GM23338 (cell line): ENCODE results near the gene XDH. TPM values are rescaled to one million over a fixed set of nuclear protein-coding genes. Genes with fewer than 3 reads are reported as not detected.

Experiments used
- ATAC-seq: fragments of 200-7000 bp; cut with Tn5 transposase; 3 replicates; pipeline ENCODE4 v1.9.1; 2020
- DNase-seq: peaks from one replicate; pipeline ENCODE4 v3.0.0-alpha.2; 2015; ENCODE audit warnings: low spot score
- H2AFZ ChIP-seq: fragments of 200-600 bp; sonication (generic); 2 replicates; pipeline ENCODE4 v1.8.0; 2016; ENCODE audit warnings: antibody characterized with exemption, mild to moderate bottlenecking, moderate library complexity
- H3F3A ChIP-seq: fragments of 200-600 bp; sonication (generic); replicated peaks from 2 replicates; pipeline ENCODE4 v1.8.0; 2017; ENCODE audit warnings: antibody characterized with exemption, mixed run types, low read depth
- H3K27ac ChIP-seq: fragments of 200-600 bp; sonication (generic); 2 replicates; pipeline ENCODE4 v1.6.1; 2016; ENCODE audit warnings: low read depth
- H3K27me3 ChIP-seq: fragments of 200-600 bp; sonication (generic); 2 replicates; pipeline ENCODE4 v1.8.0; 2016; ENCODE audit warnings: mild to moderate bottlenecking, mixed run types, moderate library complexity; ENCODE audit not compliant: insufficient read depth
- H3K36me3 ChIP-seq: fragments of 200-600 bp; sonication (generic); 2 replicates; pipeline ENCODE4 v1.8.0; 2016; ENCODE audit warnings: mild to moderate bottlenecking; ENCODE audit not compliant: insufficient read depth
- H3K4me1 ChIP-seq: fragments of 200-600 bp; sonication (generic); 2 replicates; pipeline ENCODE4 v1.8.0; 2016; ENCODE audit warnings: mild to moderate bottlenecking, moderate library complexity; ENCODE audit not compliant: insufficient read depth
- H3K4me2 ChIP-seq: fragments of 200-600 bp; sonication (generic); 2 replicates; pipeline ENCODE4 v1.7.1; 2017; ENCODE audit warnings: mixed run types
- H3K4me3 ChIP-seq: fragments of 200-600 bp; sonication (generic); 2 replicates; pipeline ENCODE4 v1.6.1; 2016; ENCODE audit warnings: mixed run types
- H3K79me2 ChIP-seq: fragments of 200-600 bp; sonication (generic); replicated peaks from 2 replicates; pipeline ENCODE4 v1.8.0; 2017; ENCODE audit warnings: mild to moderate bottlenecking; ENCODE audit not compliant: insufficient read depth
- H3K9me2 ChIP-seq: fragments of 200-600 bp; sonication (generic); 2 replicates; pipeline ENCODE4 v1.8.0; 2017; ENCODE audit not compliant: insufficient read depth
- H4K20me1 ChIP-seq: fragments of 200-600 bp; sonication (generic); replicated peaks from 2 replicates; pipeline ENCODE4 v1.8.0; 2017; ENCODE audit warnings: mild to moderate bottlenecking; ENCODE audit not compliant: insufficient read depth
- H3K27ac Mint-ChIP-seq: 2 replicates; pipeline ENCODE4 v1.8.0; 2020; ENCODE audit warnings: inconsistent platforms, mild to moderate bottlenecking, moderate library complexity, mixed read lengths
- H3K27me3 Mint-ChIP-seq: 3 replicates; pipeline ENCODE4 v1.8.0; 2022; ENCODE audit warnings: low read depth, mild to moderate bottlenecking, moderate library complexity, mixed read lengths, inconsistent platforms; ENCODE audit not compliant: insufficient read depth, poor library complexity
- H3K36me3 Mint-ChIP-seq: 3 replicates; pipeline ENCODE4 v1.8.0; 2021; ENCODE audit warnings: low read depth, mild to moderate bottlenecking, inconsistent platforms, moderate library complexity, mixed read lengths
- H3K4me1 Mint-ChIP-seq: 3 replicates; pipeline ENCODE4 v1.8.0; 2020; ENCODE audit warnings: mild to moderate bottlenecking, inconsistent platforms, mixed read lengths
- H3K4me3 Mint-ChIP-seq: 3 replicates; pipeline ENCODE4 v1.8.0; 2021; ENCODE audit warnings: moderate library complexity, mild to moderate bottlenecking, inconsistent platforms, mixed read lengths
- H3K9me3 Mint-ChIP-seq: 3 replicates; pipeline ENCODE4 v1.8.0; 2020; ENCODE audit warnings: moderate library complexity, mild to moderate bottlenecking, inconsistent platforms, mixed read lengths
- CREB1 ChIP-seq: fragments of 250-450 bp; sonication (Bioruptor Pico); IDR thresholded peaks from 2 replicates; pipeline ENCODE4 v1.5.0; 2020; ENCODE audit warnings: low read depth, mild to moderate bottlenecking, moderate library complexity
- EZH2 ChIP-seq: fragments of 200-600 bp; sonication (generic); IDR thresholded peaks from one replicate; pipeline ENCODE4 v1.8.0; 2017; ENCODE audit warnings: antibody characterized with exemption, mild to moderate bottlenecking, low read depth; ENCODE audit not compliant: unreplicated experiment
- JUNB ChIP-seq: IDR thresholded peaks from one replicate; pipeline ENCODE4 v1.6.1; 2016; ENCODE audit warnings: antibody characterized with exemption; ENCODE audit not compliant: unreplicated experiment
- POLR2AphosphoS5 ChIP-seq: IDR thresholded peaks from 2 replicates; pipeline ENCODE4 v1.6.1; 2016; ENCODE audit warnings: antibody characterized with exemption, low read depth
- STAT1 ChIP-seq: IDR thresholded peaks from one replicate; pipeline ENCODE4 v1.6.1; 2016; ENCODE audit warnings: antibody characterized with exemption; ENCODE audit not compliant: unreplicated experiment
- ZNF331 ChIP-seq: fragments of 250-450 bp; sonication (Bioruptor Pico); IDR thresholded peaks from 2 replicates; pipeline ENCODE4 v1.5.0; 2020; ENCODE audit warnings: low read depth, mild to moderate bottlenecking, moderate library complexity
- polyA plus RNA-seq: library from polyadenylated mRNA; unstranded; fragments of >200 nt; fragmentation: Nextera tagmentation; extraction: Ambion mirVana; gene quantifications from 2 replicates; pipeline ENCODE4 v1.2.1, GENCODE V29; 2016
- total RNA-seq: library from RNA; depleted of rRNA; stranded (reverse); fragments of >200 nt; shearing (Covaris generic); gene quantifications from 2 replicates; pipeline ENCODE4 v1.2.3, GENCODE V29; 2014
- TF ChIP-seq, protein P1 (sequence below): IDR thresholded peaks from one replicate; pipeline ENCODE4 v1.6.1; 2018; ENCODE audit warnings: antibody characterized with exemption; ENCODE audit not compliant: unreplicated experiment
- TF ChIP-seq, protein P2 (sequence below): IDR thresholded peaks from 2 replicates; pipeline ENCODE4 v1.6.1; 2016; ENCODE audit warnings: antibody characterized with exemption
- TF ChIP-seq, protein P3 (sequence below): fragments of 250-450 bp; sonication (Bioruptor Pico); IDR thresholded peaks from 2 replicates; pipeline ENCODE4 v1.5.0; 2020; ENCODE audit warnings: mild to moderate bottlenecking, moderate library complexity
- TF ChIP-seq, protein P4 (sequence below), 2 experiments: fragments of 200-600 bp in 1 of 2; sonication (generic) in 1 of 2; conservative IDR thresholded peaks; 2 replicates each; pipeline versions ENCODE4 v1.5.1 to v1.6.1; 2016 to 2017; ENCODE audit warnings: antibody characterized with exemption in 2 of 2, low read depth in 2 of 2, mild to moderate bottlenecking in 2 of 2, moderate library complexity in 1 of 2

Gene XDH
- total and polyA plus RNA-seq, 2 experiments from 2014 or later, result 0.55 to 0.87 TPM

DNA sequence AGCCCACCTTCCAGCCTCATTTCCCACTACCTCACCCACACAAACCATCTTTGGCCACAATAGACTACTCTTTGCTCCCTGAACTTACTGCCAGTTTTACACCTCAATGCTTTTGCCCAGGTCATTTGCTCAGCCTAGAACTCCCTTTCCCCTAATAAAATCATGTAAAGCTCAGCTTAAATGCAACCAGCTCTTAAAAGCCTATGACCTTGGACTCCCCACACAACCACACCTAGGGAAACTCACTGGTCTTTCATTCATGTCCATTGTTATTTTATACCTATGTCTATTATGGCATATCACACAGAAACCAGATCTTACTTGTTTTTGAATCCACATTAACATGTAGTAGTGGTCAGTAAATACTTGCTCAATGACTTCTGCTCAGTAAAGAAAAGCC, 14.5 kb upstream of the XDH start:
- H3K27ac Mint-ChIP-seq, result no peak overlapping the region
- no peak overlapping the region for H3K4me3 ChIP-seq
- no peaks in the 10 kb centered on the region for H3K36me3 ChIP-seq
- DNase-seq (no peak), ATAC-seq (no peak)
- no peaks in the 10 kb centered on the region for H3K79me2 ChIP-seq
- H3K27ac ChIP-seq, result no peak overlapping the region
- peaks cover 5% of the 10 kb centered on the region; the same call in 1 of the 2 replicates for H3K4me1 ChIP-seq
- H2AFZ ChIP-seq, result no peak overlapping the region
- H3F3A ChIP-seq, result no peaks in the 10 kb centered on the region
- H3K27me3 ChIP-seq, result no peaks in the 10 kb centered on the region
- peaks cover 4% of the 10 kb centered on the region for H3K27me3 Mint-ChIP-seq
- no peak overlapping the region for H3K4me2 ChIP-seq
- TF ChIP-seq ZNF331 (CRISPR knock-in tag), result no peak
- TF ChIP-seq POLR2AphosphoS5, result no peak
- TF ChIP-seq, protein P1, sequence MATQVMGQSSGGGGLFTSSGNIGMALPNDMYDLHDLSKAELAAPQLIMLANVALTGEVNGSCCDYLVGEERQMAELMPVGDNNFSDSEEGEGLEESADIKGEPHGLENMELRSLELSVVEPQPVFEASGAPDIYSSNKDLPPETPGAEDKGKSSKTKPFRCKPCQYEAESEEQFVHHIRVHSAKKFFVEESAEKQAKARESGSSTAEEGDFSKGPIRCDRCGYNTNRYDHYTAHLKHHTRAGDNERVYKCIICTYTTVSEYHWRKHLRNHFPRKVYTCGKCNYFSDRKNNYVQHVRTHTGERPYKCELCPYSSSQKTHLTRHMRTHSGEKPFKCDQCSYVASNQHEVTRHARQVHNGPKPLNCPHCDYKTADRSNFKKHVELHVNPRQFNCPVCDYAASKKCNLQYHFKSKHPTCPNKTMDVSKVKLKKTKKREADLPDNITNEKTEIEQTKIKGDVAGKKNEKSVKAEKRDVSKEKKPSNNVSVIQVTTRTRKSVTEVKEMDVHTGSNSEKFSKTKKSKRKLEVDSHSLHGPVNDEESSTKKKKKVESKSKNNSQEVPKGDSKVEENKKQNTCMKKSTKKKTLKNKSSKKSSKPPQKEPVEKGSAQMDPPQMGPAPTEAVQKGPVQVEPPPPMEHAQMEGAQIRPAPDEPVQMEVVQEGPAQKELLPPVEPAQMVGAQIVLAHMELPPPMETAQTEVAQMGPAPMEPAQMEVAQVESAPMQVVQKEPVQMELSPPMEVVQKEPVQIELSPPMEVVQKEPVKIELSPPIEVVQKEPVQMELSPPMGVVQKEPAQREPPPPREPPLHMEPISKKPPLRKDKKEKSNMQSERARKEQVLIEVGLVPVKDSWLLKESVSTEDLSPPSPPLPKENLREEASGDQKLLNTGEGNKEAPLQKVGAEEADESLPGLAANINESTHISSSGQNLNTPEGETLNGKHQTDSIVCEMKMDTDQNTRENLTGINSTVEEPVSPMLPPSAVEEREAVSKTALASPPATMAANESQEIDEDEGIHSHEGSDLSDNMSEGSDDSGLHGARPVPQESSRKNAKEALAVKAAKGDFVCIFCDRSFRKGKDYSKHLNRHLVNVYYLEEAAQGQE, result no peak
- TF ChIP-seq, protein P2, sequence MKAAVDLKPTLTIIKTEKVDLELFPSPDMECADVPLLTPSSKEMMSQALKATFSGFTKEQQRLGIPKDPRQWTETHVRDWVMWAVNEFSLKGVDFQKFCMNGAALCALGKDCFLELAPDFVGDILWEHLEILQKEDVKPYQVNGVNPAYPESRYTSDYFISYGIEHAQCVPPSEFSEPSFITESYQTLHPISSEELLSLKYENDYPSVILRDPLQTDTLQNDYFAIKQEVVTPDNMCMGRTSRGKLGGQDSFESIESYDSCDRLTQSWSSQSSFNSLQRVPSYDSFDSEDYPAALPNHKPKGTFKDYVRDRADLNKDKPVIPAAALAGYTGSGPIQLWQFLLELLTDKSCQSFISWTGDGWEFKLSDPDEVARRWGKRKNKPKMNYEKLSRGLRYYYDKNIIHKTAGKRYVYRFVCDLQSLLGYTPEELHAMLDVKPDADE, result no peak
- no peak for TF ChIP-seq STAT1
- TF ChIP-seq, protein P3, sequence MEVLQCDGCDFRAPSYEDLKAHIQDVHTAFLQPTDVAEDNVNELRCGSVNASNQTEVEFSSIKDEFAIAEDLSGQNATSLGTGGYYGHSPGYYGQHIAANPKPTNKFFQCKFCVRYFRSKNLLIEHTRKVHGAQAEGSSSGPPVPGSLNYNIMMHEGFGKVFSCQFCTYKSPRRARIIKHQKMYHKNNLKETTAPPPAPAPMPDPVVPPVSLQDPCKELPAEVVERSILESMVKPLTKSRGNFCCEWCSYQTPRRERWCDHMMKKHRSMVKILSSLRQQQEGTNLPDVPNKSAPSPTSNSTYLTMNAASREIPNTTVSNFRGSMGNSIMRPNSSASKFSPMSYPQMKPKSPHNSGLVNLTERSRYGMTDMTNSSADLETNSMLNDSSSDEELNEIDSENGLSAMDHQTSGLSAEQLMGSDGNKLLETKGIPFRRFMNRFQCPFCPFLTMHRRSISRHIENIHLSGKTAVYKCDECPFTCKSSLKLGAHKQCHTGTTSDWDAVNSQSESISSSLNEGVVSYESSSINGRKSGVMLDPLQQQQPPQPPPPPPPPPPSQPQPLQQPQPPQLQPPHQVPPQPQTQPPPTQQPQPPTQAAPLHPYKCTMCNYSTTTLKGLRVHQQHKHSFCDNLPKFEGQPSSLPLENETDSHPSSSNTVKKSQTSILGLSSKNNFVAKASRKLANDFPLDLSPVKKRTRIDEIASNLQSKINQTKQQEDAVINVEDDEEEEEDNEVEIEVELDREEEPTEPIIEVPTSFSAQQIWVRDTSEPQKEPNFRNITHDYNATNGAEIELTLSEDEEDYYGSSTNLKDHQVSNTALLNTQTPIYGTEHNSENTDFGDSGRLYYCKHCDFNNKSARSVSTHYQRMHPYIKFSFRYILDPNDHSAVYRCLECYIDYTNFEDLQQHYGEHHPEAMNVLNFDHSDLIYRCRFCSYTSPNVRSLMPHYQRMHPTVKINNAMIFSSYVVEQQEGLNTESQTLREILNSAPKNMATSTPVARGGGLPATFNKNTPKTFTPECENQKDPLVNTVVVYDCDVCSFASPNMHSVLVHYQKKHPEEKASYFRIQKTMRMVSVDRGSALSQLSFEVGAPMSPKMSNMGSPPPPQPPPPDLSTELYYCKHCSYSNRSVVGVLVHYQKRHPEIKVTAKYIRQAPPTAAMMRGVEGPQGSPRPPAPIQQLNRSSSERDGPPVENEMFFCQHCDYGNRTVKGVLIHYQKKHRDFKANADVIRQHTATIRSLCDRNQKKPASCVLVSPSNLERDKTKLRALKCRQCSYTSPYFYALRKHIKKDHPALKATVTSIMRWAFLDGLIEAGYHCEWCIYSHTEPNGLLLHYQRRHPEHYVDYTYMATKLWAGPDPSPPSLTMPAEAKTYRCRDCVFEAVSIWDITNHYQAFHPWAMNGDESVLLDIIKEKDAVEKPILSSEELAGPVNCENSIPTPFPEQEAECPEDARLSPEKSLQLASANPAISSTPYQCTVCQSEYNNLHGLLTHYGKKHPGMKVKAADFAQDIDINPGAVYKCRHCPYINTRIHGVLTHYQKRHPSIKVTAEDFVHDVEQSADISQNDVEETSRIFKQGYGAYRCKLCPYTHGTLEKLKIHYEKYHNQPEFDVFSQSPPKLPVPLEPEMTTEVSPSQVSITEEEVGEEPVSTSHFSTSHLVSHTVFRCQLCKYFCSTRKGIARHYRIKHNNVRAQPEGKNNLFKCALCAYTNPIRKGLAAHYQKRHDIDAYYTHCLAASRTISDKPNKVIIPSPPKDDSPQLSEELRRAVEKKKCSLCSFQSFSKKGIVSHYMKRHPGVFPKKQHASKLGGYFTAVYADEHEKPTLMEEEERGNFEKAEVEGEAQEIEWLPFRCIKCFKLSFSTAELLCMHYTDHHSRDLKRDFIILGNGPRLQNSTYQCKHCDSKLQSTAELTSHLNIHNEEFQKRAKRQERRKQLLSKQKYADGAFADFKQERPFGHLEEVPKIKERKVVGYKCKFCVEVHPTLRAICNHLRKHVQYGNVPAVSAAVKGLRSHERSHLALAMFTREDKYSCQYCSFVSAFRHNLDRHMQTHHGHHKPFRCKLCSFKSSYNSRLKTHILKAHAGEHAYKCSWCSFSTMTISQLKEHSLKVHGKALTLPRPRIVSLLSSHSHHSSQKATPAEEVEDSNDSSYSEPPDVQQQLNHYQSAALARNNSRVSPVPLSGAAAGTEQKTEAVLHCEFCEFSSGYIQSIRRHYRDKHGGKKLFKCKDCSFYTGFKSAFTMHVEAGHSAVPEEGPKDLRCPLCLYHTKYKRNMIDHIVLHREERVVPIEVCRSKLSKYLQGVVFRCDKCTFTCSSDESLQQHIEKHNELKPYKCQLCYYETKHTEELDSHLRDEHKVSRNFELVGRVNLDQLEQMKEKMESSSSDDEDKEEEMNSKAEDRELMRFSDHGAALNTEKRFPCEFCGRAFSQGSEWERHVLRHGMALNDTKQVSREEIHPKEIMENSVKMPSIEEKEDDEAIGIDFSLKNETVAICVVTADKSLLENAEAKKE, result no peak
- TF ChIP-seq CREB1 (CRISPR knock-in tag), result no peak
- no peak for TF ChIP-seq EZH2
- TF ChIP-seq JUNB, result no peak
- TF ChIP-seq, protein P4, sequence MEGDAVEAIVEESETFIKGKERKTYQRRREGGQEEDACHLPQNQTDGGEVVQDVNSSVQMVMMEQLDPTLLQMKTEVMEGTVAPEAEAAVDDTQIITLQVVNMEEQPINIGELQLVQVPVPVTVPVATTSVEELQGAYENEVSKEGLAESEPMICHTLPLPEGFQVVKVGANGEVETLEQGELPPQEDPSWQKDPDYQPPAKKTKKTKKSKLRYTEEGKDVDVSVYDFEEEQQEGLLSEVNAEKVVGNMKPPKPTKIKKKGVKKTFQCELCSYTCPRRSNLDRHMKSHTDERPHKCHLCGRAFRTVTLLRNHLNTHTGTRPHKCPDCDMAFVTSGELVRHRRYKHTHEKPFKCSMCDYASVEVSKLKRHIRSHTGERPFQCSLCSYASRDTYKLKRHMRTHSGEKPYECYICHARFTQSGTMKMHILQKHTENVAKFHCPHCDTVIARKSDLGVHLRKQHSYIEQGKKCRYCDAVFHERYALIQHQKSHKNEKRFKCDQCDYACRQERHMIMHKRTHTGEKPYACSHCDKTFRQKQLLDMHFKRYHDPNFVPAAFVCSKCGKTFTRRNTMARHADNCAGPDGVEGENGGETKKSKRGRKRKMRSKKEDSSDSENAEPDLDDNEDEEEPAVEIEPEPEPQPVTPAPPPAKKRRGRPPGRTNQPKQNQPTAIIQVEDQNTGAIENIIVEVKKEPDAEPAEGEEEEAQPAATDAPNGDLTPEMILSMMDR (conservative IDR thresholded peaks at IDR 0.05; ENCODE audit: low read depth in 2 of 2), result no peak
- peaks cover 11% of the 10 kb centered on the region for H3K9me2 ChIP-seq
- H4K20me1 ChIP-seq, result no peaks in the 10 kb centered on the region
- H3K36me3 Mint-ChIP-seq, result no peaks in the 10 kb centered on the region
- H3K4me3 Mint-ChIP-seq, result no peak overlapping the region
- peaks cover 5% of the 10 kb centered on the region; the same call in 2 of the 3 replicates for H3K9me3 Mint-ChIP-seq
- no peaks in the 10 kb centered on the region for H3K4me1 Mint-ChIP-seq
